T-helper 1 cell treated with Interleukin-12 subunit alpha and Interleukin-12 subunit beta and Interleukin-4 antibody, amounts not matched to agents 30 μg/mL and 1 μg/mL, for 36 hours (primary cell): ENCODE data around the gene MAP3K5.
"Not testable (repeated sequence)": the region's sequence is repeated elsewhere in the genome, so short reads cannot be mapped to it uniquely, and the experiment has no call there.

Experiments used
- H3K27ac Mint-ChIP-seq: one replicate; pipeline ENCODE4 v1.8.0; 2021; ENCODE audit warnings: mild to moderate bottlenecking, mixed read lengths
- H3K27me3 Mint-ChIP-seq: one replicate; pipeline ENCODE4 v1.8.0; 2021; ENCODE audit warnings: low read depth, mixed read lengths
- H3K36me3 Mint-ChIP-seq: one replicate; pipeline ENCODE4 v1.8.0; 2021; ENCODE audit warnings: low read depth, mixed read lengths
- H3K4me1 Mint-ChIP-seq: one replicate; pipeline ENCODE4 v1.8.0; 2021; ENCODE audit warnings: low read depth, mixed read lengths
- H3K4me3 Mint-ChIP-seq: one replicate; pipeline ENCODE4 v1.8.0; 2021; ENCODE audit warnings: mild to moderate bottlenecking, moderate library complexity, mixed read lengths
- H3K9me3 Mint-ChIP-seq: one replicate; pipeline ENCODE4 v1.8.0; 2021; ENCODE audit warnings: mixed read lengths

The MAP3K5 gene

GRCh38 chr6:136696238-136696637, 96.0 kb downstream of the MAP3K5 start:
- peaks cover 43% of the 10 kb centered on the region for H3K36me3 Mint-ChIP-seq
- H3K27me3 Mint-ChIP-seq = no peaks in the 10 kb centered on the region
- H3K4me3 Mint-ChIP-seq = no peak overlapping the region
- peaks cover 31% of the 10 kb centered on the region for H3K4me1 Mint-ChIP-seq
- H3K9me3 Mint-ChIP-seq = no peaks in the 10 kb centered on the region
- no peak overlapping the region for H3K27ac Mint-ChIP-seq

GRCh38 chr6:136695412-136695811, 96.9 kb downstream of the MAP3K5 start:
- Mint-ChIP-seq H3K27ac (no peak overlapping the region), H3K4me1 (peaks cover 26% of the 10 kb centered on the region), H3K9me3 (no peaks in the 10 kb centered on the region), H3K27me3 (no peaks in the 10 kb centered on the region), H3K4me3 (no peak overlapping the region), H3K36me3 (peaks cover 45% of the 10 kb centered on the region)

- Mint-ChIP-seq H3K27me3 (no peaks in the 10 kb centered on the region), H3K9me3 (peaks cover under 1% of the 10 kb centered on the region), H3K4me1 (peaks cover 13% of the 10 kb centered on the region), H3K27ac (no peak overlapping the region), H3K4me3 (no peak overlapping the region), H3K36me3 (peaks cover 42% of the 10 kb centered on the region)
Measured at GRCh38 chr6:136693090-136693489, 99.2 kb downstream of the MAP3K5 start.

GRCh38 chr6:136687894-136688293, 104.4 kb downstream of the MAP3K5 start:
- H3K4me3 Mint-ChIP-seq, H3K27ac Mint-ChIP-seq, H3K27me3 Mint-ChIP-seq: not testable (repeated sequence)
- Mint-ChIP-seq H3K4me1 (peaks cover 11% of the 10 kb centered on the region), H3K36me3 (peaks cover 44% of the 10 kb centered on the region), H3K9me3 (peaks cover 12% of the 10 kb centered on the region)

GRCh38 chr6:136685540-136686108, 106.7 kb downstream of the MAP3K5 start:
- Mint-ChIP-seq H3K27ac (no peak overlapping the region), H3K4me1 (peaks cover 12% of the 10 kb centered on the region), H3K36me3 (peaks cover 40% of the 10 kb centered on the region), H3K4me3 (no peak overlapping the region), H3K9me3 (peaks cover 12% of the 10 kb centered on the region), H3K27me3 (no peaks in the 10 kb centered on the region)

- Mint-ChIP-seq H3K27ac (peak overlapping the region; percentile 11), H3K4me1 (peaks cover 14% of the 10 kb centered on the region), H3K36me3 (peaks cover 40% of the 10 kb centered on the region), H3K4me3 (no peak overlapping the region), H3K9me3 (peaks cover 12% of the 10 kb centered on the region), H3K27me3 (no peaks in the 10 kb centered on the region)
Measured at GRCh38 chr6:136684466-136684865, 107.8 kb downstream of the MAP3K5 start.

GRCh38 chr6:136683209-136683941, 108.9 kb downstream of the MAP3K5 start:
- peaks cover 14% of the 10 kb centered on the region for H3K4me1 Mint-ChIP-seq
- no peaks in the 10 kb centered on the region for H3K27me3 Mint-ChIP-seq
- H3K27ac Mint-ChIP-seq = no peak overlapping the region
- no peak overlapping the region for H3K4me3 Mint-ChIP-seq
- H3K36me3 Mint-ChIP-seq = peaks cover 40% of the 10 kb centered on the region
- H3K9me3 Mint-ChIP-seq = peaks cover 12% of the 10 kb centered on the region

- peaks cover 37% of the 10 kb centered on the region for H3K36me3 Mint-ChIP-seq
- H3K27me3 Mint-ChIP-seq = no peaks in the 10 kb centered on the region
- peaks cover 3% of the 10 kb centered on the region for H3K9me3 Mint-ChIP-seq
- no peak overlapping the region for H3K27ac Mint-ChIP-seq
- H3K4me1 Mint-ChIP-seq = peaks cover 14% of the 10 kb centered on the region
- no peak overlapping the region for H3K4me3 Mint-ChIP-seq
Measured at GRCh38 chr6:136682292-136682691, 110.0 kb downstream of the MAP3K5 start.

GRCh38 chr6:136677822-136678221, 114.5 kb downstream of the MAP3K5 start:
- peaks cover 30% of the 10 kb centered on the region for H3K36me3 Mint-ChIP-seq
- H3K4me3 Mint-ChIP-seq = no peak overlapping the region
- H3K9me3 Mint-ChIP-seq = no peaks in the 10 kb centered on the region

GRCh38 chr6:136677344-136677743, 114.9 kb downstream of the MAP3K5 start:
- Mint-ChIP-seq H3K4me3 (no peak overlapping the region), H3K27ac (no peak overlapping the region), H3K27me3 (no peaks in the 10 kb centered on the region), H3K9me3 (no peaks in the 10 kb centered on the region), H3K4me1 (peaks cover 8% of the 10 kb centered on the region), H3K36me3 (peaks cover 30% of the 10 kb centered on the region)

More at GRCh38 chr6:136677822-136678221, 114.5 kb downstream of the MAP3K5 start:
- no peak overlapping the region for H3K27ac Mint-ChIP-seq
- peaks cover 7% of the 10 kb centered on the region for H3K4me1 Mint-ChIP-seq
- no peaks in the 10 kb centered on the region for H3K27me3 Mint-ChIP-seq

- H3K4me3 Mint-ChIP-seq = no peak overlapping the region
- no peaks in the 10 kb centered on the region for H3K9me3 Mint-ChIP-seq
- H3K27me3 Mint-ChIP-seq = no peaks in the 10 kb centered on the region
- peaks cover 28% of the 10 kb centered on the region for H3K36me3 Mint-ChIP-seq
- peaks cover 9% of the 10 kb centered on the region for H3K4me1 Mint-ChIP-seq
- no peak overlapping the region for H3K27ac Mint-ChIP-seq
Measured at GRCh38 chr6:136676075-136676474, 116.2 kb downstream of the MAP3K5 start.

GRCh38 chr6:136673571-136673970, 118.7 kb downstream of the MAP3K5 start:
- Mint-ChIP-seq H3K4me3 (no peak overlapping the region), H3K27me3 (no peaks in the 10 kb centered on the region), H3K27ac (no peak overlapping the region), H3K9me3 (no peaks in the 10 kb centered on the region), H3K36me3 (peaks cover 27% of the 10 kb centered on the region), H3K4me1 (peaks cover 5% of the 10 kb centered on the region)

- Mint-ChIP-seq H3K27ac (no peak overlapping the region), H3K36me3 (peaks cover 20% of the 10 kb centered on the region), H3K27me3 (no peaks in the 10 kb centered on the region), H3K4me3 (no peak overlapping the region), H3K4me1 (peaks cover 5% of the 10 kb centered on the region), H3K9me3 (no peaks in the 10 kb centered on the region)
Measured at GRCh38 chr6:136672144-136672543, 120.1 kb downstream of the MAP3K5 start.

- no peaks in the 10 kb centered on the region for H3K27me3 Mint-ChIP-seq
- H3K9me3 Mint-ChIP-seq = no peaks in the 10 kb centered on the region
- no peak overlapping the region for H3K27ac Mint-ChIP-seq
- H3K4me1 Mint-ChIP-seq = peaks cover 5% of the 10 kb centered on the region
- no peak overlapping the region for H3K4me3 Mint-ChIP-seq
- peaks cover 23% of the 10 kb centered on the region for H3K36me3 Mint-ChIP-seq
Measured at GRCh38 chr6:136669299-136669699, 123.0 kb downstream of the MAP3K5 start.

- Mint-ChIP-seq H3K27ac (no peak overlapping the region), H3K9me3 (no peaks in the 10 kb centered on the region), H3K4me3 (no peak overlapping the region), H3K4me1 (peaks cover 5% of the 10 kb centered on the region), H3K36me3 (peaks cover 21% of the 10 kb centered on the region), H3K27me3 (no peaks in the 10 kb centered on the region)
Measured at GRCh38 chr6:136668571-136668970, 123.7 kb downstream of the MAP3K5 start.
